OCI-LY7 (cell line): ENCODE results near the gene DNMT3A. TPM values are rescaled to one million over a fixed set of nuclear protein-coding genes. Genes with fewer than 3 reads are reported as not detected.

ENCODE experiments used
- BruUV-seq: library from RNA; stranded (reverse); fragments of 400-500 nt; replicated peaks from 2 replicates; lab custom pipeline; 2021; lab: Mats Ljungman, UMichigan
- CTCF ChIA-PET: fragments of 300-600 bp; sonication (Branson Sonifier 250); formaldehyde crosslinking; loops from one replicate; lab custom pipeline; 2022; ENCODE audit warnings: antibody characterized with exemption; ENCODE audit not compliant: unreplicated experiment; lab: Charles Lee
- POLR2A ChIA-PET: fragments of 300-600 bp; sonication (Branson Sonifier 250); formaldehyde crosslinking; loops from one replicate; lab custom pipeline; 2022; ENCODE audit warnings: antibody characterized with exemption; lab: Charles Lee
- DNase-seq: peaks from one replicate; pipeline ENCODE4 v3.0.0-alpha.2; 2015; ENCODE audit warnings: low spot score
- H2AFZ ChIP-seq: fragments of 200-600 bp; sonication (generic), shearing (Covaris generic); 2 replicates; pipeline ENCODE4 v1.6.1; 2014; ENCODE audit warnings: mild to moderate bottlenecking, antibody characterized with exemption, low read length, moderate library complexity
- H3K27ac ChIP-seq: fragments of 200-600 bp; sonication (generic); 2 replicates; pipeline ENCODE4 v1.5.1; 2014; ENCODE audit warnings: mixed run types, low read depth, mild to moderate bottlenecking, moderate library complexity, low read length, inconsistent platforms; ENCODE audit not compliant: poor library complexity, severe bottlenecking
- H3K36me3 ChIP-seq: fragments of 200-600 bp; sonication (generic); 2 replicates; pipeline ENCODE4 v1.6.1; 2014; ENCODE audit warnings: mild to moderate bottlenecking, antibody characterized with exemption, low read length, moderate library complexity, mixed read lengths; ENCODE audit not compliant: insufficient read depth
- H3K4me1 ChIP-seq: fragments of 200-600 bp; sonication (generic); 2 replicates; pipeline ENCODE4 v1.5.1; 2014; ENCODE audit warnings: mild to moderate bottlenecking, low read length; ENCODE audit not compliant: insufficient read depth, poor library complexity, severe bottlenecking
- H3K4me2 ChIP-seq: fragments of 200-600 bp; sonication (generic); 2 replicates; pipeline ENCODE4 v1.6.1; 2014; ENCODE audit warnings: mild to moderate bottlenecking, low read length
- H3K4me3 ChIP-seq: fragments of 200-600 bp; sonication (generic); 2 replicates; pipeline ENCODE4 v1.5.1; 2014; ENCODE audit warnings: mild to moderate bottlenecking, low read depth, low read length; ENCODE audit not compliant: poor library complexity, severe bottlenecking
- H3K79me2 ChIP-seq: fragments of 200-600 bp; sonication (generic); 2 replicates; pipeline ENCODE4 v1.6.1; 2016; ENCODE audit warnings: low read depth, mild to moderate bottlenecking, low read length, moderate library complexity, mixed read lengths; ENCODE audit not compliant: insufficient read depth
- H3K9me2 ChIP-seq: fragments of 200-600 bp; sonication (generic); 2 replicates; pipeline ENCODE4 v1.6.1; 2016; ENCODE audit warnings: mild to moderate bottlenecking, low read length, mixed read lengths; ENCODE audit not compliant: insufficient read depth
- H3K9me3 ChIP-seq: fragments of 200-600 bp; sonication (generic); 2 replicates; pipeline ENCODE4 v1.6.1; 2014; ENCODE audit warnings: mild to moderate bottlenecking, mixed run types, low read length, mixed read lengths
- H4K20me1 ChIP-seq: fragments of 200-600 bp; sonication (generic); 2 replicates; pipeline ENCODE4 v1.6.1; 2014; ENCODE audit warnings: mild to moderate bottlenecking, antibody characterized with exemption, low read length, moderate library complexity, mixed read lengths; ENCODE audit not compliant: insufficient read depth
- CTCF ChIP-seq: fragments of 200-600 bp; sonication (generic); conservative IDR thresholded peaks from 2 replicates; pipeline ENCODE4 v1.5.1; 2014; ENCODE audit warnings: mild to moderate bottlenecking, antibody characterized with exemption, low read length, moderate library complexity, mixed read lengths
- EZH2phosphoT487 ChIP-seq: fragments of 200-600 bp; sonication (generic); IDR thresholded peaks from 2 replicates; pipeline ENCODE4 v1.6.1; 2018; ENCODE audit warnings: low read depth, borderline replicate concordance, mild to moderate bottlenecking, mixed run types, antibody characterized with exemption, low read length, moderate library complexity, mixed read lengths
- intact Hi-C: fragments of 100-400 bp; cut with micrococcal nuclease; formaldehyde crosslinking; loops from one replicate; pipeline ENCODE4 v1.10.0; 2022; ENCODE audit not compliant: unreplicated experiment
- total RNA-seq, 2 experiments: library from RNA; depleted of rRNA in 1 of 2; stranded (reverse); fragments of >200 nt in 1 of 2; shearing (Covaris generic) in 1 of 2; gene quantifications; 2 replicates each; pipeline ENCODE4 v1.2.3, GENCODE V29; 2014 to 2022

DNMT3A gene
- total RNA-seq, 2 experiments from 2014 or later = 2.8 to 7.3 TPM

- Histone ChIP-seq H3K27ac (no peak overlapping the region), H3K79me2 (no peaks in the 10 kb centered on the region), H4K20me1 (no peaks in the 10 kb centered on the region), H3K36me3 (no peaks in the 10 kb centered on the region), H3K9me2 (no peaks in the 10 kb centered on the region), H3K4me3 (no peak overlapping the region), H3K4me2 (no peak overlapping the region), H3K9me3 (no peaks in the 10 kb centered on the region), H2AFZ (no peak overlapping the region), H3K4me1 (no peaks in the 10 kb centered on the region)
- CTCF ChIA-PET = no interaction called here
- DNase-seq = no peak
- no TSS peak for BruUV-seq
- intact Hi-C loops = no loop called here
- no peak for TF ChIP-seq EZH2phosphoT487
- TF ChIP-seq CTCF = no peak
- POLR2A ChIA-PET = no interaction called here
Measured at GRCh38 chr2:25232248-25232825, 109.4 kb downstream of the DNMT3A start.

GRCh38 chr2:25230948-25231311 is 110.8 kb downstream of the DNMT3A start:
- Histone ChIP-seq H3K9me3 (no peaks in the 10 kb centered on the region), H3K9me2 (no peaks in the 10 kb centered on the region), H3K4me3 (no peak overlapping the region), H3K27ac (no peak overlapping the region), H3K4me1 (no peaks in the 10 kb centered on the region), H3K36me3 (no peaks in the 10 kb centered on the region), H4K20me1 (no peaks in the 10 kb centered on the region), H3K79me2 (no peaks in the 10 kb centered on the region), H3K4me2 (no peak overlapping the region), H2AFZ (no peak overlapping the region)
- DNase-seq = no peak
- TF ChIP-seq EZH2phosphoT487 = no peak
- no peak for TF ChIP-seq CTCF
- intact Hi-C loops = no loop called here
- no TSS peak for BruUV-seq
- ChIA-PET CTCF (interaction anchor here (0.6 kb wide), 1 partner anchor 106 kb away, joined by 6 read pairs; no protein-coding TSS in a partner anchor), POLR2A (no interaction called here)

DNA sequence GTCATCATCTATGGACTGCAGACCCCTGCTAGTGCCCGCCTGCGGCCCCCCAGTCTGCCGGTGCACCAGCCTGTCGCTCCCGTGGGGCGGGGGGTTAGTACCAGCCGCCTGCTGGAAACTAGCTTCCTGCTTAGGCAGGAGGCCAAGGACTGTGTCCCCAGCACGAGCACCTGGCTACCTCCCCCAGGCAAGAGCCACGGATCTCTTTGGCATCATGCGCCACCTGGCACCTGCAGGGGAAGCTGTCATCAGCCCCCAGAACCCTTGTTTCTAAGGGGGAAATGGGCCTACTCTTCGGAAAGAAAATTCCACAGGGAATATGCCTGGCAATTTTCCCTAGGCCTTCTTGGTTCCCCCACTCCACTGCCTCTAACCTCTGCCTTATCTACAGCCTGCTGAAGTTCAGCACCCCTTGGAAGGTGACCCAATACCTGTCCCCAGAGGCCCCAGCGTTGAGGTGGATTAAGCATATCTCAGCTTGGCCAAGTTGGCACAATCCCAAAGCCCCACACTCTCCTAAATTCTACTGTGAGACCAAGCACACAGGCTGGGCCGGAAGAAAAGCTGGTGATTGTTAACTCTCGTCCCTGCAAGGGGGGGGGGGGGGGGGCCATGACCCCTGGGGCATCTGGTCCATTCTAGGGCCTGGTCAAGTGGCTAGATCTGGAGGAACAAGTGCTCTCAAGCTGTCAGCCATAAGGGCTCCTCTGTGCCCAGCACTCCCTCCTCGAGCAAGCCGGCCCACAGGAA is 111.4 kb downstream of the DNMT3A start:
- H3K4me2 ChIP-seq = no peak overlapping the region

More for the DNA sequence above, 111.4 kb downstream of the DNMT3A start:
- Histone ChIP-seq H3K9me2 (no peaks in the 10 kb centered on the region), H3K79me2 (no peaks in the 10 kb centered on the region), H3K27ac (no peak overlapping the region), H3K4me3 (no peak overlapping the region), H3K36me3 (no peaks in the 10 kb centered on the region), H3K9me3 (no peaks in the 10 kb centered on the region), H4K20me1 (no peaks in the 10 kb centered on the region), H3K4me1 (no peaks in the 10 kb centered on the region), H2AFZ (no peak overlapping the region)
- no TSS peak for BruUV-seq
- no peak for DNase-seq
- POLR2A ChIA-PET = interaction anchor here (0.6 to 0.7 kb wide), 3 partner anchors 10 to 1459 kb away, joined by 3 to 6 read pairs (median 4); no protein-coding TSS in a partner anchor
- TF ChIP-seq EZH2phosphoT487 (no peak), CTCF (no peak)
- CTCF ChIA-PET = interaction anchor here (0.6 kb wide), 2 partner anchors 107 to 650 kb away, joined by 4 to 6 read pairs; no protein-coding TSS in a partner anchor
- intact Hi-C loops = no loop called here
